ENCODE data around the gene SLC2A10.

GRCh38 chr20:46710153-46710913 is 884 bp downstream of the SLC2A10 start:
- no peak for TF ChIP-seq CTCF (conservative IDR thresholded peaks at IDR 0.05)
- TF ChIP-seq EZH2 (IDR thresholded peaks at IDR 0.05; ENCODE audit: low read depth): no peak

All from PC-9 (cell line).